Naive thymus-derived CD4-positive, alpha-beta T cell (primary cell): ENCODE measurements around the gene ARRDC4. TPM values are rescaled to one million over a fixed set of nuclear protein-coding genes. Genes with fewer than 3 reads are reported as not detected.

ENCODE experiments used
- ATAC-seq: fragments of 150-1000 bp; cut with Tn5 transposase; 2 replicates; pipeline ENCODE4 v1.10.0; 2021; ENCODE audit warnings: mild to moderate bottlenecking, moderate library complexity
- CTCF ChIA-PET: fragments of 350-600 bp; sonication (Branson Sonifier 250); formaldehyde crosslinking; loops from one replicate; lab custom pipeline; 2021; ENCODE audit warnings: antibody characterized with exemption; lab: Charles Lee
- POLR2A ChIA-PET: fragments of 350-600 bp; sonication (Branson Sonifier 250); formaldehyde crosslinking; loops from one replicate; lab custom pipeline; 2021; ENCODE audit warnings: antibody characterized with exemption, inconsistent platforms; lab: Charles Lee
- DNase-seq, 9 donors: peaks; one replicate each; pipeline versions ENCODE4 v3.0.0 to v3.0.0-alpha.2; 2020 to 2022; ENCODE audit warnings: mixed read lengths in 1 of 9
- H3K27ac ChIP-seq: one replicate; pipeline ENCODE4 v1.7.0; 2013; ENCODE audit warnings: mild to moderate bottlenecking, low read depth, low read length, moderate library complexity
- H3K27me3 ChIP-seq, 2 donors: one replicate each; pipeline ENCODE4 v1.7.0; 2013; ENCODE audit warnings: low read length in 2 of 2, mild to moderate bottlenecking in 2 of 2, moderate library complexity in 2 of 2; ENCODE audit not compliant: control insufficient read depth in 2 of 2, insufficient read depth in 2 of 2
- H3K36me3 ChIP-seq, 3 experiments: 1 replicate in 2 of 3; 2 replicates in 1 of 3; pipeline ENCODE4 v1.7.0; 2013; ENCODE audit warnings: low read length in 3 of 3, mild to moderate bottlenecking in 3 of 3, moderate library complexity in 1 of 3; ENCODE audit not compliant: insufficient read depth in 3 of 3, control insufficient read depth in 2 of 3
- H3K4me1 ChIP-seq, 2 donors: one replicate each; pipeline ENCODE4 v1.7.0; 2013; ENCODE audit warnings: low read length in 2 of 2, mild to moderate bottlenecking in 2 of 2, moderate library complexity in 1 of 2; ENCODE audit not compliant: control insufficient read depth in 2 of 2, insufficient read depth in 2 of 2
- H3K4me3 ChIP-seq: 2 replicates; pipeline ENCODE4 v1.7.0; 2013; ENCODE audit warnings: mild to moderate bottlenecking, low read length
- H3K9me3 ChIP-seq, 3 experiments: 1 replicate in 2 of 3; 2 replicates in 1 of 3; pipeline ENCODE4 v1.7.0; 2013; ENCODE audit warnings: low read length in 3 of 3; ENCODE audit not compliant: control insufficient read depth in 2 of 3
- H3K27ac Mint-ChIP-seq, 9 donors: one replicate each; pipeline ENCODE4 v1.8.0; 2020 to 2022; ENCODE audit warnings: mixed read lengths in 9 of 9, mild to moderate bottlenecking in 8 of 9, moderate library complexity in 5 of 9, inconsistent platforms in 2 of 9
- H3K27me3 Mint-ChIP-seq, 5 donors: one replicate each; pipeline ENCODE4 v1.8.0; 2021 to 2022; ENCODE audit warnings: mixed read lengths in 5 of 5, mild to moderate bottlenecking in 1 of 5
- H3K36me3 Mint-ChIP-seq, 5 donors: one replicate each; pipeline ENCODE4 v1.8.0; 2020 to 2022; ENCODE audit warnings: mixed read lengths in 5 of 5, mild to moderate bottlenecking in 3 of 5, inconsistent platforms in 1 of 5
- H3K4me1 Mint-ChIP-seq, 7 donors: one replicate each; pipeline ENCODE4 v1.8.0; 2020 to 2022; ENCODE audit warnings: mixed read lengths in 7 of 7, mild to moderate bottlenecking in 3 of 7, inconsistent platforms in 1 of 7
- H3K4me3 Mint-ChIP-seq, 10 donors: one replicate each; pipeline ENCODE4 v1.8.0; 2020 to 2022; ENCODE audit warnings: mild to moderate bottlenecking in 10 of 10, mixed read lengths in 10 of 10, moderate library complexity in 6 of 10, inconsistent platforms in 2 of 10
- H3K9me3 Mint-ChIP-seq, 11 donors: one replicate each; pipeline ENCODE4 v1.8.0; 2020 to 2022; ENCODE audit warnings: mixed read lengths in 11 of 11, mild to moderate bottlenecking in 4 of 11, inconsistent platforms in 1 of 11, moderate library complexity in 1 of 11
- intact Hi-C, 2 donors: fragments of 100-400 bp; cut with micrococcal nuclease; formaldehyde crosslinking; loops; one replicate each; pipeline ENCODE4 v1.15.1; 2023
- polyA plus RNA-seq, 2 donors: library from polyadenylated mRNA; unstranded; fragments of 300-500 nt; fragmentation: Illumina TruSeq; gene quantifications; one replicate each; pipeline ENCODE4 v1.2.3, GENCODE V29; 2021
- total RNA-seq, 6 experiments: library from RNA in 5 of 6; stranded (reverse) in 5 of 6; gene quantifications; 1 replicate in 5 of 6; 2 replicates in 1 of 6; pipeline ENCODE4 v1.2.3 and lab custom pipeline; 2021 to 2026

Gene ARRDC4
- total and polyA plus RNA-seq, 7 experiments from 2014 or later: 0.59 to 6.8 (median 0.90) TPM

DNA sequence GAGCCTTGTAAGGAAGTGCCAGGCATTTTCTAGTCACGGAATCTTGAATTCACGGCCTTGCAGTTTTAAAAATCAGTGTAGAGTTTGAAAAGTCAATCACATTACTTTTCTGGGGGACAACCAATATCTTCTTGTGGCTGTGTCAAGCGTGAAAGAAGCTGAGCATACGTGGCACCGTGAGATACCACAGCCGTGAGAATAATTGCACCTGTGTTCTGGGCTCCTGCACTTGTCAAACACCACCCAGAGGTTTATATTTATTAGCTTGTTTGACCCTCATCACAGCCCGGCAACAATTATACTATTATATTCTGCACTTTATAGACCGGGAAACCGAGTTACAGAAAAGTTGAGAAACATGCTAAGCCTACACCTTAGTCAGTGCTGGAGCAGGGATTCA, 45.2 kb downstream of the ARRDC4 start:
- no peak overlapping the region for H3K4me3 ChIP-seq
- ATAC-seq (no peak), DNase-seq (no peak)
- Mint-ChIP-seq H3K4me1 (no peaks in the 10 kb centered on the region), H3K4me3 (no peak overlapping the region), H3K27me3 (peaks cover 0 to 17% (median 9%) of the 10 kb centered on the region in 5 donors), H3K36me3 (no peaks in the 10 kb centered on the region), H3K27ac (no peak overlapping the region), H3K9me3 (peaks cover 0 to 1% (median 0%) of the 10 kb centered on the region in 11 donors)
- H3K27me3 ChIP-seq: no peaks in the 10 kb centered on the region
- no peaks in the 10 kb centered on the region for H3K36me3 ChIP-seq
- ChIA-PET POLR2A (no interaction called here), CTCF (no interaction called here)
- intact Hi-C loops: no loop called here
- no peaks in the 10 kb centered on the region for H3K4me1 ChIP-seq
- H3K9me3 ChIP-seq: no peaks in the 10 kb centered on the region
- no peak overlapping the region for H3K27ac ChIP-seq

DNA sequence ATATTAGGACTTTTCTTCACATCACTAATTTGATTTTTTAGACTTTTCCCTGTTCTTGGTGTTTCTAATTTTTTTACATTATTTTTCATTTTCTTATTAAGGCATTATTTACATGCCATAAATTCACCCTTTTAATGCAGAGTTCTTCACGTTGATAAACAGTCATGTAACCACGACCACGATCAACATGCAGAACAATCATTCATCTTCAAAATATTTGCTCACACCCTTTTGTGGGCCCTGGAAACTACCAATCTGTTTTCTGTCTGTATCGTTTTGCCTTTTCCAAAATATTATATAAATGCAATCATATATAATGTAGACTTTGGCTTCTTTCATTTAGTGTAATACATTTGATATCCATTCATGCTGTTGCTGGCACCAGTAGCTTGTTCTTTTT, 48.7 kb downstream of the ARRDC4 start:
- Mint-ChIP-seq H3K4me3 (no peak overlapping the region), H3K4me1 (no peaks in the 10 kb centered on the region), H3K36me3 (no peaks in the 10 kb centered on the region), H3K27ac (no peak overlapping the region), H3K9me3 (peaks cover 0 to 1% (median 0%) of the 10 kb centered on the region in 11 donors), H3K27me3 (peaks cover 5 to 30% (median 14%) of the 10 kb centered on the region in 5 donors)
- ChIA-PET CTCF (no interaction called here), POLR2A (no interaction called here)
- DNase-seq: no peak
- intact Hi-C loops: no loop called here
- H3K27me3 ChIP-seq: no peaks in the 10 kb centered on the region
- ATAC-seq: no peak
- no peaks in the 10 kb centered on the region for H3K36me3 ChIP-seq
- no peak overlapping the region for H3K4me3 ChIP-seq
- H3K4me1 ChIP-seq: no peaks in the 10 kb centered on the region
- H3K9me3 ChIP-seq: no peaks in the 10 kb centered on the region
- no peak overlapping the region for H3K27ac ChIP-seq

DNA sequence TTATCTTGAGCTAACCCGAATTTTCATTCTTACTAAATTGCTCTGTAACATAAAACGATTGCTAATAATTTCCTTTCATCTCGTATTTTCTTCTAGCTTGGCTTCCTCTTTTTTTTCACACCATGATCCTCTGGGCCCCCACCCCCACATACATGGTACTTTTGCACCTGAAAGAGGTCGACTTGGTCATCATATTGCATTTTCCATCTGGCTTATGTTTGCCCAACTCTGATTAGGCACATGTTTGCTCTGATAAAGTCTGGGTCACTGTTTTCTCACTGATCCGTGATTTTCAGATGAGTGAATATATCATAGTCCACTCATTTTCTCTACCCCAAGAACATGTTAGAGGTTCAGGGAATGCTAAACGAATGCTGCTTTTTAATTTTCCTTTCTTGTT, 49.5 kb downstream of the ARRDC4 start:
- Mint-ChIP-seq H3K36me3 (no peaks in the 10 kb centered on the region), H3K27ac (no peak overlapping the region), H3K4me3 (no peak overlapping the region), H3K4me1 (no peaks in the 10 kb centered on the region), H3K9me3 (peaks cover 0 to 1% (median 0%) of the 10 kb centered on the region in 11 donors), H3K27me3 (peaks cover 5 to 32% (median 14%) of the 10 kb centered on the region in 5 donors)
- no peaks in the 10 kb centered on the region for H3K9me3 ChIP-seq
- H3K27ac ChIP-seq: no peak overlapping the region
- intact Hi-C loops: no loop called here
- ATAC-seq: no peak
- H3K4me1 ChIP-seq: no peaks in the 10 kb centered on the region
- H3K4me3 ChIP-seq: no peak overlapping the region
- DNase-seq: no peak
- no peaks in the 10 kb centered on the region for H3K27me3 ChIP-seq
- no peaks in the 10 kb centered on the region for H3K36me3 ChIP-seq
- POLR2A ChIA-PET: no interaction called here
- CTCF ChIA-PET: no interaction called here

DNA sequence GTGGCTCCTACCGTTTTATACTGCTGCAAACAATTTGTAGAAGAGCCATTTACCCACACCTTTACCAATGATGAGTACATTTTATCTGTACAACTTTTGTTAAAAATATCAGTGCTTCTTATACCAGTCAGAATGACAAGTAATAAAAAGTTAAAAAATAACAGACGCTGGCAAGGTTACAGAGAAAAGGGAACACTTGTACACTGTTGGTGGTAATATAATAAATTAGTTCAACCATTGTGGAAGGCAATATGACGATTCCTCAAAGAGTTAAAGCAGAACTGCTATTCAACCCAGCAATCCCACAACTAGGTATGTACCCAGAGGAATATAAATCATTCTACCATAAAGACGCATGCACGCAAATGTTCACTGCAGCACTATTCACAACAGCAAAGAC, 51.9 kb downstream of the ARRDC4 start:
- Mint-ChIP-seq H3K9me3 (peaks cover 0 to 1% (median 0%) of the 10 kb centered on the region in 11 donors), H3K4me3 (no peak overlapping the region), H3K36me3 (no peaks in the 10 kb centered on the region), H3K27me3 (peaks cover 10 to 37% (median 14%) of the 10 kb centered on the region in 5 donors), H3K4me1 (no peaks in the 10 kb centered on the region), H3K27ac (no peak overlapping the region)
- no peak for DNase-seq
- ChIA-PET CTCF (no interaction called here), POLR2A (no interaction called here)
- Histone ChIP-seq H3K9me3 (no peaks in the 10 kb centered on the region), H3K27ac (no peak overlapping the region), H3K4me3 (no peak overlapping the region), H3K4me1 (no peaks in the 10 kb centered on the region), H3K36me3 (no peaks in the 10 kb centered on the region), H3K27me3 (no peaks in the 10 kb centered on the region)
- ATAC-seq: no peak
- intact Hi-C loops: no loop called here

DNA sequence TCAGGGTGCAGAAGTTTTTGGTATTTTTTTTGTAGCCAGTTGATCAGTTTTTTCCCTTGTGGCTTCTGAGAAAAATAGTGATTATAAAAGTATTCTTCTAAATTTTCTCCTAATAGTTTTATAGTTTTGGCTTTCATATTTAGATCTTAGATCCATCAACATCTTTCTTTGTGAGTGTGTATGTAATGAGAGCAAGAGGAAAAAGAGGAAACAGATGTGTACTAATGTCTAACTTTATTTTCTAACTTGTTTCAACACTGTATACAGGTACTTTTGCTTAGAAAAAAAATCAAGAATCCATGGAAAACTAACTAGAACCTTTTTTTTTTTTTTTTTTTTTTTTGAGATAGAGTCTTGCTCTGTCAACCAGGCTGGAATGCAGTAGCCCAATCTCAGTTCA, 53.1 kb downstream of the ARRDC4 start:
- POLR2A ChIA-PET: no interaction called here
- Histone ChIP-seq H3K4me3 (no peak overlapping the region), H3K27ac (no peak overlapping the region), H3K4me1 (no peaks in the 10 kb centered on the region), H3K27me3 (no peaks in the 10 kb centered on the region), H3K9me3 (no peaks in the 10 kb centered on the region), H3K36me3 (no peaks in the 10 kb centered on the region)
- Mint-ChIP-seq H3K9me3 (peaks cover 0 to 1% (median 0%) of the 10 kb centered on the region in 11 donors), H3K27me3 (peaks cover 10 to 37% (median 14%) of the 10 kb centered on the region in 5 donors), H3K4me3 (no peak overlapping the region), H3K4me1 (no peaks in the 10 kb centered on the region), H3K27ac (no peak overlapping the region), H3K36me3 (no peaks in the 10 kb centered on the region)
- CTCF ChIA-PET: no interaction called here
- DNase-seq (no peak), ATAC-seq (no peak)
- intact Hi-C loops: no loop called here

DNA sequence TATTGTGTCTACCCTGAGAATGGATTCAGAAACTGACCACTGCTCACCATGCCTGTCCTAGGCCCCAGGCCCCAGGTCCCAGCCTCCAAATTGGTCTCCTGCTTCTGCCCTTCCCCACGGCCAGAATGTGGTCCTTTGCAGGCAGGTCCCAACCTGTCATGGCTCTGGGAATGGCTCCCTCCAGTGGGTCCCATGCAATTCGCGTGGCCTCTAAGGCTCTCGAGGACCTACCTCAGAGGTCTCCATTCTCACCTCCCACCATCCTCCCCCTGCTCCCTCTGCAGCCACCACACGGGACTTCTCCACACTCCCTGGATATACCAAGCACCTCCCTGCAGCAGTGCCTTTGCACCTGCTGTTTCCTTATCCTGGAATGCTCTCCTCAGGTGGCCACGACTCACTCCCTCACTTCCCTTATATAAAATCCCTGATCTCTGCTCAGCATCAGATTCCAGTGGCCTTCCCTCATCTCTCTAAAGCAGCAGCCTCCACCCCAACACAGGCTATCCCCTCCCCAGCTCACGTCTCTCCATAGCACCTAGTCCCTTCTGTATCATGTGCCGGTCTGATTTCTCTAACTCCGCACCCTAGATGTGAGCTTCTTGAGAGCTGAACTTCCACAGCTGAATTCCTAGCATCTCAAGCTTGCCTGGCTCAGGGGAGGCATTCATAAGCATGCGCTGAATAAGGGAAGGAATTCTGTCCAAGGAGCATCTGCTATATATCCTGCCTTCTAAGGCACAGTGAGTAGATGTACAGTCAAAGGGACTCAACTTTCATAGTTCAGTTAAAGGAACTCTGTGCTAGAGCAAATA, 56.9 kb downstream of the ARRDC4 start:
- DNase-seq (no peak), ATAC-seq (no peak)
- intact Hi-C loops: no loop called here
- Histone ChIP-seq H3K36me3 (no peaks in the 10 kb centered on the region), H3K4me1 (no peaks in the 10 kb centered on the region), H3K27me3 (no peaks in the 10 kb centered on the region), H3K9me3 (no peaks in the 10 kb centered on the region), H3K27ac (no peak overlapping the region), H3K4me3 (no peak overlapping the region)
- Mint-ChIP-seq H3K36me3 (no peaks in the 10 kb centered on the region), H3K4me3 (no peak overlapping the region), H3K27ac (no peak overlapping the region), H3K4me1 (no peaks in the 10 kb centered on the region), H3K27me3 (peaks cover 0 to 29% (median 8%) of the 10 kb centered on the region in 5 donors), H3K9me3 (no peaks in the 10 kb centered on the region)
- POLR2A ChIA-PET: no interaction called here
- CTCF ChIA-PET: no interaction called here

DNA sequence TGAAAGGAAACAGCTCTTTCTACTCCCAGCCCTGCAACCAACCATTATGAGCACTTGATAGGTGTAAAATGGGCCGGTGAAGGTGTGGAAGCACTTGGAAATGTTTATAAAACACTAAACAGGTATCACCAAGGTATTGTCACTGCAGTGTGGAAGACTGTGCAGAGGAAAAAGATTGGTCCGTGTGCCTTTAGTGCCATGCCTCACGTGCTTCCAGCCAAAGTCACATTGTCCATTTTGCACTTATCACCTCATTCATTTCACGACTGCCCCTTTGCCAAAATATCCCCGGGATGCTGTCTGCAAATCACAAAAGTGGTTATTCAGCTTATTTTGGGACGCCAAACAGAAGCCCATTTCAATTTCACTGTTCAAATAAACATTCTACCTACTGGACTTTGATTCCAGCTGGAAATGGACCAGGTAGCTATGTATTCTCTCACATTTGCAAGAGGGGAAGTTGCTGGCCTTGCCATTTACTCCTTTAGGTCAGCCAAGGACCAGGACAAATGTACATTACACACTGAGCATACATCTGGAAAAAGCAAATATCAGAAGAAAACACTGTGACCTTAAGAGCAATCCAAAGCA, 58.4 kb downstream of the ARRDC4 start:
- no peaks in the 10 kb centered on the region for H3K9me3 ChIP-seq
- Mint-ChIP-seq H3K36me3 (peaks cover 0 to 4% (median 0%) of the 10 kb centered on the region in 5 donors), H3K4me1 (no peaks in the 10 kb centered on the region), H3K4me3 (no peak overlapping the region), H3K27ac (no peak overlapping the region), H3K27me3 (peaks cover 0 to 31% (median 13%) of the 10 kb centered on the region in 5 donors), H3K9me3 (peaks cover 0 to 5% (median 0%) of the 10 kb centered on the region in 11 donors)
- no peaks in the 10 kb centered on the region for H3K4me1 ChIP-seq
- H3K27me3 ChIP-seq: no peaks in the 10 kb centered on the region
- ATAC-seq (no peak), DNase-seq (no peak)
- no peaks in the 10 kb centered on the region for H3K36me3 ChIP-seq
- POLR2A ChIA-PET: no interaction called here
- no peak overlapping the region for H3K4me3 ChIP-seq
- CTCF ChIA-PET: no interaction called here
- intact Hi-C loops: no loop called here
- no peak overlapping the region for H3K27ac ChIP-seq
